ENCODE data around the gene TVP23C. TPM values are rescaled to one million over a fixed set of nuclear protein-coding genes. Genes with fewer than 3 reads are reported as not detected.
"Not testable (repeated sequence)": the region's sequence is repeated elsewhere in the genome, so short reads cannot be mapped to it uniquely, and the experiment has no call there.

Gene TVP23C
- 4.7 and 4.8 TPM in 2 replicates for polyA plus RNA-seq (2013)

- Histone ChIP-seq H3K14ac (ENCODE audit: low read length) (peak within 1 kb of the TSS; percentile 70), H2AFZ (ENCODE audit: insufficient read depth, low read length, poor library complexity) (peak within 1 kb of the TSS; percentile 50), H3K9ac (ENCODE audit: low read length) (peak within 1 kb of the TSS; percentile 52), H2BK120ac (ENCODE audit: insufficient read depth, low read length, poor library complexity) (peak within 1 kb of the TSS; percentile 46), H3K4me2 (ENCODE audit: low read length) (peak within 1 kb of the TSS; percentile 75), H3K27ac (ENCODE audit: low read depth, low read length) (peak within 1 kb of the TSS; percentile 9), H4K8ac (ENCODE audit: low read depth, low read length) (peak within 1 kb of the TSS; percentile 71), H4K91ac (ENCODE audit: low read depth, low read length) (peak within 1 kb of the TSS; percentile 10), H3K4me3 (ENCODE audit: low read depth, low read length) (peak within 1 kb of the TSS; percentile 97)
- not testable (repeated sequence) for H2BK5ac ChIP-seq (ENCODE audit: low read depth, low read length, poor library complexity); H3K9me3 ChIP-seq (ENCODE audit: insufficient read depth, low read depth, low read length); H4K12ac ChIP-seq (ENCODE audit: low read depth, low read length); H3K4me1 ChIP-seq (ENCODE audit: control insufficient read depth in 1 of 2, insufficient read depth in 2 of 2, low read length in 2 of 2); H3K79me2 ChIP-seq (ENCODE audit: control insufficient read depth, insufficient read depth, low read length, poor library complexity); H3K79me1 ChIP-seq (ENCODE audit: low read length); H3K23ac ChIP-seq (ENCODE audit: low read length); H2BK12ac ChIP-seq (ENCODE audit: low read length); H3K4ac ChIP-seq (ENCODE audit: low read depth, low read length); H3K27me3 ChIP-seq (ENCODE audit: insufficient read depth, low read length); H3K18ac ChIP-seq (ENCODE audit: low read length); H2AK5ac ChIP-seq (ENCODE audit: low read length); H3K36me3 ChIP-seq (ENCODE audit: control insufficient read depth in 1 of 2, insufficient read depth in 2 of 2, low read length in 2 of 2)
- no CpG with 5 or more reads among the region's 46 CpGs for WGBS (ENCODE audit: extremely low coverage, insufficient coverage, insufficient read length)
- peak; percentile 83 to 86 for DNase-seq
Measured at GRCh38 chr17:15563375-15563857, at the start of gene TVP23C. TVP23C (minus strand) TSS chr17:15563483; CDS start chr17:15563448, 35 bp downstream.

DNA sequence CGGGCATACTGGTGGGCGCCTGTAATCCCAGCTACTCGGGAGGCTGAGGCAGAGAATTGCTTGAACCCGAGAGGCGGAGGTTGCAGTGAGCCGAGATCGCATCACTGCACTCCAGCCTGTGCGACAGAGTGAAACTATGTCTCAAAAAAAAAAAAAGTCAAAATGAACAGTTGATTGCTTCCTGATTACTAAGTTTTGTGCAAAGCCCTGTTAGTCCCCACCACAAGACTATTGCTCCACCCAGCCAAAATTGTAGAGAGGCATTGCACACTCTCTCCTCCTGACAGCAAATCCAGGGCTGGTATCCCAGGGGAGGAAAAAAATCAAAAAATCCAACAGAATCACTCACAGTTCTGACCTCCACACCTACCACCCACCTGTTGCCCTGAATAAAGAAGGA lies 29.7 kb upstream of the TVP23C start:
- not testable (repeated sequence) for H4K91ac ChIP-seq (ENCODE audit: low read depth, low read length); H2AFZ ChIP-seq (ENCODE audit: insufficient read depth, low read length, poor library complexity); H3K23ac ChIP-seq (ENCODE audit: low read length); H3K9ac ChIP-seq (ENCODE audit: low read length); H2BK12ac ChIP-seq (ENCODE audit: low read length); H3K27me3 ChIP-seq (ENCODE audit: insufficient read depth, low read length); H3K9me3 ChIP-seq (ENCODE audit: insufficient read depth, low read depth, low read length); H4K12ac ChIP-seq (ENCODE audit: low read depth, low read length); H3K27ac ChIP-seq (ENCODE audit: low read depth, low read length); H3K4me3 ChIP-seq (ENCODE audit: low read depth, low read length); H3K4ac ChIP-seq (ENCODE audit: low read depth, low read length); DNase-seq; H2BK5ac ChIP-seq (ENCODE audit: low read depth, low read length, poor library complexity); H3K36me3 ChIP-seq (ENCODE audit: control insufficient read depth in 1 of 2, insufficient read depth in 2 of 2, low read length in 2 of 2); H3K4me1 ChIP-seq (ENCODE audit: control insufficient read depth in 1 of 2, insufficient read depth in 2 of 2, low read length in 2 of 2); H3K18ac ChIP-seq (ENCODE audit: low read length); H3K14ac ChIP-seq (ENCODE audit: low read length); H3K79me2 ChIP-seq (ENCODE audit: control insufficient read depth, insufficient read depth, low read length, poor library complexity); H2BK120ac ChIP-seq (ENCODE audit: insufficient read depth, low read length, poor library complexity); H4K8ac ChIP-seq (ENCODE audit: low read depth, low read length); H2AK5ac ChIP-seq (ENCODE audit: low read length); H3K4me2 ChIP-seq (ENCODE audit: low read length); H3K79me1 ChIP-seq (ENCODE audit: low read length)
- WGBS (ENCODE audit: extremely low coverage, insufficient coverage, insufficient read length), result no CpG with 5 or more reads among the region's 8 CpGs

DNA sequence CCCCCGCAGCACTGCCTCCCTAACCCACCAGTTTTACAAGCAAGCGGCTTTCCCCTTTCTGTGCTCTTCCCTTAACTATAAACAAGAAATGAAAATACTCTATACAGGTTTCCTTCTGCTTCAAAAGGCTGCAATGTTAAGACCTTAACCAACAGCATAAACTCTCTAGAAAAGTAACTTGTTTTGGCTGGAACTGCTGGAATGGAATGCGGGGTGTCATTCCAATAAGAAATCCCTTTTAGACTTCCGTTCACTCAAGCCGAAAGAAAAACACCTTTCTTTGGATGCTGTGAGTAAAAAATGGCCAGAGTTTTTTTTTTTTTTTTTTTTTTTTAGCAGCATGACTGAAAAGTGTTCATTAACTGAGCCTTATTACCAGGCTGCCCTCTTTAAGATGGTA lies 28.7 kb upstream of the TVP23C start:
- not testable (repeated sequence) for H2BK5ac ChIP-seq (ENCODE audit: low read depth, low read length, poor library complexity); H3K4me1 ChIP-seq (ENCODE audit: control insufficient read depth in 1 of 2, insufficient read depth in 2 of 2, low read length in 2 of 2); H3K9ac ChIP-seq (ENCODE audit: low read length); H3K36me3 ChIP-seq (ENCODE audit: control insufficient read depth in 1 of 2, insufficient read depth in 2 of 2, low read length in 2 of 2); H3K18ac ChIP-seq (ENCODE audit: low read length); H3K27ac ChIP-seq (ENCODE audit: low read depth, low read length); H2AFZ ChIP-seq (ENCODE audit: insufficient read depth, low read length, poor library complexity); H4K91ac ChIP-seq (ENCODE audit: low read depth, low read length); H3K9me3 ChIP-seq (ENCODE audit: insufficient read depth, low read depth, low read length); DNase-seq; H3K4ac ChIP-seq (ENCODE audit: low read depth, low read length); H3K79me2 ChIP-seq (ENCODE audit: control insufficient read depth, insufficient read depth, low read length, poor library complexity); H3K27me3 ChIP-seq (ENCODE audit: insufficient read depth, low read length); H3K4me2 ChIP-seq (ENCODE audit: low read length); H3K4me3 ChIP-seq (ENCODE audit: low read depth, low read length); H2AK5ac ChIP-seq (ENCODE audit: low read length); H4K8ac ChIP-seq (ENCODE audit: low read depth, low read length); H4K12ac ChIP-seq (ENCODE audit: low read depth, low read length); H2BK12ac ChIP-seq (ENCODE audit: low read length); H3K23ac ChIP-seq (ENCODE audit: low read length); H2BK120ac ChIP-seq (ENCODE audit: insufficient read depth, low read length, poor library complexity); H3K14ac ChIP-seq (ENCODE audit: low read length); H3K79me1 ChIP-seq (ENCODE audit: low read length)
- WGBS (ENCODE audit: extremely low coverage, insufficient coverage, insufficient read length), result no CpG with 5 or more reads among the region's 5 CpGs

GRCh38 chr17:15590844-15591243 lies 27.6 kb upstream of the TVP23C start:
- H3K4me2 ChIP-seq (ENCODE audit: low read length); H2BK5ac ChIP-seq (ENCODE audit: low read depth, low read length, poor library complexity); H4K12ac ChIP-seq (ENCODE audit: low read depth, low read length); H3K23ac ChIP-seq (ENCODE audit: low read length); H2BK120ac ChIP-seq (ENCODE audit: insufficient read depth, low read length, poor library complexity); H3K9me3 ChIP-seq (ENCODE audit: insufficient read depth, low read depth, low read length); H2BK12ac ChIP-seq (ENCODE audit: low read length); H3K4me1 ChIP-seq (ENCODE audit: control insufficient read depth in 1 of 2, insufficient read depth in 2 of 2, low read length in 2 of 2); H3K36me3 ChIP-seq (ENCODE audit: control insufficient read depth in 1 of 2, insufficient read depth in 2 of 2, low read length in 2 of 2); H3K18ac ChIP-seq (ENCODE audit: low read length); H3K4me3 ChIP-seq (ENCODE audit: low read depth, low read length); H3K27me3 ChIP-seq (ENCODE audit: insufficient read depth, low read length); H2AFZ ChIP-seq (ENCODE audit: insufficient read depth, low read length, poor library complexity); H3K79me2 ChIP-seq (ENCODE audit: control insufficient read depth, insufficient read depth, low read length, poor library complexity); H3K27ac ChIP-seq (ENCODE audit: low read depth, low read length); H2AK5ac ChIP-seq (ENCODE audit: low read length); DNase-seq; H3K14ac ChIP-seq (ENCODE audit: low read length); H3K9ac ChIP-seq (ENCODE audit: low read length); H4K8ac ChIP-seq (ENCODE audit: low read depth, low read length); H3K79me1 ChIP-seq (ENCODE audit: low read length); H3K4ac ChIP-seq (ENCODE audit: low read depth, low read length); H4K91ac ChIP-seq (ENCODE audit: low read depth, low read length): not testable (repeated sequence)
- WGBS (ENCODE audit: extremely low coverage, insufficient coverage, insufficient read length), result no CpG with 5 or more reads among the region's 1 CpG
